Skeletal muscle tissue (tissue), 4 donors: ENCODE results near the gene ARF6. TPM values are rescaled to one million over a fixed set of nuclear protein-coding genes. Genes with fewer than 3 reads are reported as not detected.
A peak's percentile ranks its signal among the peaks of the same experiment; 100 is the strongest.
"Not testable (repeated sequence)": the region's sequence is repeated elsewhere in the genome, so short reads cannot be mapped to it uniquely, and the experiment has no call there.

Source experiments
- H3K27ac ChIP-seq: one replicate; pipeline ENCODE4 v1.7.0; 2013; ENCODE audit warnings: mild to moderate bottlenecking, low read depth, low read length, inconsistent platforms
- H3K27me3 ChIP-seq, 3 donors: one replicate each; pipeline ENCODE4 v1.7.0; 2013; ENCODE audit warnings: low read length in 3 of 3; ENCODE audit not compliant: control insufficient read depth in 3 of 3, insufficient read depth in 3 of 3
- H3K36me3 ChIP-seq, 3 donors: one replicate each; pipeline ENCODE4 v1.7.0; 2013; ENCODE audit warnings: low read length in 3 of 3; ENCODE audit not compliant: control insufficient read depth in 3 of 3, insufficient read depth in 3 of 3
- H3K4me1 ChIP-seq, 3 donors: one replicate each; pipeline ENCODE4 v1.7.0; 2013; ENCODE audit warnings: low read length in 3 of 3, mild to moderate bottlenecking in 3 of 3; ENCODE audit not compliant: control insufficient read depth in 3 of 3, insufficient read depth in 3 of 3
- H3K4me3 ChIP-seq, 3 donors: one replicate each; pipeline ENCODE4 v1.7.0; 2013; ENCODE audit warnings: low read length in 3 of 3
- H3K9ac ChIP-seq, 3 donors: one replicate each; pipeline ENCODE4 v1.7.0; 2013; ENCODE audit warnings: low read length in 3 of 3, mild to moderate bottlenecking in 3 of 3, moderate library complexity in 2 of 3, low read depth in 1 of 3
- H3K9me3 ChIP-seq, 3 donors: one replicate each; pipeline ENCODE4 v1.7.0; 2013; ENCODE audit warnings: low read length in 3 of 3; ENCODE audit not compliant: control insufficient read depth in 3 of 3
- total RNA-seq: library from RNA; depleted of rRNA; stranded (reverse); fragments of >200 nt; gene quantifications from one replicate; pipeline ENCODE4 v1.2.3, GENCODE V29; 2014
- donor health status: Osteomylitis.

The ARF6 gene
- total RNA-seq, 1 donor from 2014 or later, result 24.5 TPM

- peak overlapping the region; percentile 45 for H3K27ac ChIP-seq
- H3K4me1 ChIP-seq, H3K27me3 ChIP-seq, H3K9ac ChIP-seq, H3K9me3 ChIP-seq, H3K36me3 ChIP-seq: not testable (repeated sequence)
- H3K4me3 ChIP-seq, result peak overlapping the region in 2 of 3 donors; percentile 22 to 34
Measured at GRCh38 chr14:49902679-49903246, 9.9 kb downstream of the ARF6 start.

GRCh38 chr14:49904270-49904669, 11.4 kb downstream of the ARF6 start:
- no peak overlapping the region for H3K27ac ChIP-seq
- no peaks in the 10 kb centered on the region for H3K9me3 ChIP-seq
- no peak overlapping the region for H3K4me3 ChIP-seq
- no peaks in the 10 kb centered on the region for H3K4me1 ChIP-seq
- H3K27me3 ChIP-seq, result no peaks in the 10 kb centered on the region
- no peaks in the 10 kb centered on the region for H3K36me3 ChIP-seq
- H3K9ac ChIP-seq, result no peak overlapping the region

GRCh38 chr14:49905989-49906388, 13.1 kb downstream of the ARF6 start:
- Histone ChIP-seq H3K9me3 (no peaks in the 10 kb centered on the region), H3K4me3 (no peak overlapping the region), H3K9ac (no peak overlapping the region), H3K4me1 (no peaks in the 10 kb centered on the region), H3K36me3 (no peaks in the 10 kb centered on the region), H3K27ac (no peak overlapping the region), H3K27me3 (no peaks in the 10 kb centered on the region)

GRCh38 chr14:49907186-49907585, 14.3 kb downstream of the ARF6 start:
- Histone ChIP-seq H3K9me3 (no peaks in the 10 kb centered on the region), H3K27ac (no peak overlapping the region), H3K4me3 (no peak overlapping the region), H3K36me3 (no peaks in the 10 kb centered on the region), H3K27me3 (no peaks in the 10 kb centered on the region), H3K9ac (no peak overlapping the region), H3K4me1 (no peaks in the 10 kb centered on the region)

GRCh38 chr14:49908433-49908782, 15.5 kb downstream of the ARF6 start:
- H3K9ac ChIP-seq, result no peak overlapping the region
- H3K9me3 ChIP-seq, result no peaks in the 10 kb centered on the region
- no peaks in the 10 kb centered on the region for H3K27me3 ChIP-seq
- no peaks in the 10 kb centered on the region for H3K36me3 ChIP-seq
- no peaks in the 10 kb centered on the region for H3K4me1 ChIP-seq
- peak overlapping the region; percentile 33 for H3K27ac ChIP-seq
- H3K4me3 ChIP-seq, result no peak overlapping the region

- no peak overlapping the region for H3K27ac ChIP-seq
- H3K36me3 ChIP-seq, result no peaks in the 10 kb centered on the region
- no peaks in the 10 kb centered on the region for H3K27me3 ChIP-seq
Measured at GRCh38 chr14:49909016-49909415, 16.1 kb downstream of the ARF6 start.

GRCh38 chr14:49915085-49915484, 22.2 kb downstream of the ARF6 start:
- Histone ChIP-seq H3K4me1 (no peaks in the 10 kb centered on the region), H3K27me3 (no peaks in the 10 kb centered on the region), H3K36me3 (no peaks in the 10 kb centered on the region), H3K9ac (no peak overlapping the region), H3K4me3 (no peak overlapping the region), H3K27ac (no peak overlapping the region), H3K9me3 (no peaks in the 10 kb centered on the region)

More at GRCh38 chr14:49909016-49909415, 16.1 kb downstream of the ARF6 start:
- Histone ChIP-seq H3K4me1 (no peaks in the 10 kb centered on the region), H3K4me3 (no peak overlapping the region), H3K9me3 (no peaks in the 10 kb centered on the region), H3K9ac (no peak overlapping the region)

GRCh38 chr14:49918706-49919105, 25.8 kb downstream of the ARF6 start:
- H3K4me1 ChIP-seq, result no peaks in the 10 kb centered on the region
- H3K9ac ChIP-seq, result no peak overlapping the region
- no peak overlapping the region for H3K27ac ChIP-seq
- H3K27me3 ChIP-seq, result no peaks in the 10 kb centered on the region
- no peaks in the 10 kb centered on the region for H3K36me3 ChIP-seq
- H3K9me3 ChIP-seq, result no peaks in the 10 kb centered on the region
- H3K4me3 ChIP-seq, result no peak overlapping the region

- Histone ChIP-seq H3K4me3 (no peak overlapping the region), H3K27ac (no peak overlapping the region), H3K9me3 (no peaks in the 10 kb centered on the region), H3K4me1 (no peaks in the 10 kb centered on the region), H3K9ac (no peak overlapping the region), H3K36me3 (no peaks in the 10 kb centered on the region), H3K27me3 (no peaks in the 10 kb centered on the region)
Measured at GRCh38 chr14:49919825-49920659, 27.2 kb downstream of the ARF6 start.

GRCh38 chr14:49920935-49921334, 28.1 kb downstream of the ARF6 start:
- no peak overlapping the region for H3K27ac ChIP-seq
- H3K4me1 ChIP-seq, result no peaks in the 10 kb centered on the region
- no peaks in the 10 kb centered on the region for H3K36me3 ChIP-seq
- H3K27me3 ChIP-seq, result no peaks in the 10 kb centered on the region
- no peak overlapping the region for H3K9ac ChIP-seq
- H3K4me3 ChIP-seq, result no peak overlapping the region
- H3K9me3 ChIP-seq, result no peaks in the 10 kb centered on the region
